HG02571 (cell line): ENCODE measurements around the gene SIRT5.

Source experiments
- ATAC-seq: cut with Tn5 transposase; IDR thresholded peaks from one replicate; pipeline ENCODE4 v1.9.1; 2021; ENCODE audit warnings: mild to moderate bottlenecking, moderate library complexity; ENCODE audit not compliant: unreplicated experiment

The SIRT5 gene

DNA sequence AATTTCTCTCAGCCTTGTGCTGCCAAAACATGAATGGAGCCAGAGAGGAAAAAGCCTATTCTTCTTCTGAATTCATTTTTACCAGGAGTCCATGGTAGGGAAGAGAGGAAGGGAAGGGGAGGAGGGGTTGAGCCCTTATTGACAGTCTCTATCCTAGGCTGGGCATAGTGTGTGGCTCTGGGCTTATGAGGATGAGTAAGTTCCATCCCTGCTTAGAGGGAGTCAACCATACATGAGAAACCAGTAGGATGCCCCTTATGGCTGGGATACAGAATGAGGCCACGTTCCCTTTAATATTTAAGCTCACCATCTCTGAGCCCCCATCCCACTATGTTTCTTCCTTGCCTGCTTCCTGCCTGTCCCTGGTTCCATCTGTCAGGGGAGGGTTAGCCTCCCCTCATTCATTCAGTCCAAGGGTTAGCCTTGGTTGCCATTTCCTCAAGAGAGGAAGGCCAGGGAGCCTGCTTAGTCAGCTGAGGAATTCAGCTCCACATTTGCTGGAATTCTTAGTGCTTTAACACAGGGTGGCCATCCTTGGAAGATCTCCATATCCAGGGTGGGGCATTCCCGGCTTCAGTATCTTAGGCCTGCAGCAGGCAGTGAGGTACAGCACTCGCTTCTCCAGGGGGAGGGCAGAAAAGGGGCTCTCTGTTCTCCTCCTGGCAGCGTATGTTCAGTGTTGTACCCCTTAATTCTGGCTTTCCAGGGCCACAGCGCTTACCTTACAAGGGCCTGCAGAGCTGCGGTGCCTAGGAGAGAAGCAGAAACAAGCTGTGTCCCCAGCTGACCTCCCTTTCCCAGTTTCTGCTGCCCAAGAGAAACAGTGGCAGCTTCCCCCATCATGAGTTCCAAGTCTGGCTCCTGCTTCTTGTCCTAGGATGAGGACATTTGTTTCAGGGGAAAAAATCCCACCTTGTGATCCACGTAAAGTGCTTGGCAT is 12.5 kb downstream of the SIRT5 start:
- ATAC-seq = no peak

DNA sequence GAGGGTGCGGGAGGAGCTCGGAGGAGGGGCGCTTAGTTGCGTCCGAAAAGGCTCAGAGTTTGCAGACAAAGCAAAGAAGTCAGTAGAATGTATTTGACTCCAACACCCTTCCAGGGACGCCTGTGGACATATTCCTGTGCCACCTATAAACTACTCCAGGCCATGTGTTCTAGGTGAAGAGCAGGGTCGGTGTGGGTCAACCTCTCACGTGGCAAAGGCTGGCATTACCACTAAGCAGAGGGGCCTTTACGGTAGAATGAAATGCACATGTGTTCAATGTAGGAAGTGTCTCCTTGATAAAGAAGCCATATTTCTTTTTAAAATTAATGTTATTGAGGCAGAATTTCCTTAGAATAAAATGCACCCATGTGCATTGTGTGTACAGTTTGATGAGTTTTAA is 15.4 kb downstream of the SIRT5 start:
- no peak for ATAC-seq

DNA sequence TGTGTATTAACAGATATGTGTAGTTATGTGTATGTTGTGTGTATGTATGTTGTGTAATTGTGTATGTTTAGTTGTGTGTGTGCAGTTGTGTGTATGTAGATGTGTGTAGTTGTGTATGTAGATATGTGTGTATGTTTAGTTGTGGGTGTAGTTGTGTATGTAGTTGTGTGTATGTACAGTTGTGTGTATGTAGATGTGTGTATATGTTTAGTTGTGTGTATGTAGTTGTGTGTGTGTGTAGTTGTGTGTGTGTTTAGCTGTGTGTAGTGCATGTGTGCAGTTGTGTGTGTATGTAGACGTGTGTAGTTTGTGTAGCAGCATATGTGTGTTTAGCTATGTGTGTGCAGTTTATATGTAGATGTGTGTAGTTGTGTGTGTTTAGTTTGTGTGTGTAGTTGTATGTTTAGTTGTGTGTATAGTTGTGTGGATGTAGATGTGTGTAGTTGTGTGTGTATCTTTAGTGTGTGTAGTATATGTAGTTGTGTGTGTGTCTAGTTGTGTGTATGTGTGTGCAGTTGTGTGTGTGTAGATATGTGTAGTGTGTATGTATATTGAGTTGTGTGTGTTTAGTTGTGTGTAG is 16.3 kb downstream of the SIRT5 start:
- no peak for ATAC-seq

DNA sequence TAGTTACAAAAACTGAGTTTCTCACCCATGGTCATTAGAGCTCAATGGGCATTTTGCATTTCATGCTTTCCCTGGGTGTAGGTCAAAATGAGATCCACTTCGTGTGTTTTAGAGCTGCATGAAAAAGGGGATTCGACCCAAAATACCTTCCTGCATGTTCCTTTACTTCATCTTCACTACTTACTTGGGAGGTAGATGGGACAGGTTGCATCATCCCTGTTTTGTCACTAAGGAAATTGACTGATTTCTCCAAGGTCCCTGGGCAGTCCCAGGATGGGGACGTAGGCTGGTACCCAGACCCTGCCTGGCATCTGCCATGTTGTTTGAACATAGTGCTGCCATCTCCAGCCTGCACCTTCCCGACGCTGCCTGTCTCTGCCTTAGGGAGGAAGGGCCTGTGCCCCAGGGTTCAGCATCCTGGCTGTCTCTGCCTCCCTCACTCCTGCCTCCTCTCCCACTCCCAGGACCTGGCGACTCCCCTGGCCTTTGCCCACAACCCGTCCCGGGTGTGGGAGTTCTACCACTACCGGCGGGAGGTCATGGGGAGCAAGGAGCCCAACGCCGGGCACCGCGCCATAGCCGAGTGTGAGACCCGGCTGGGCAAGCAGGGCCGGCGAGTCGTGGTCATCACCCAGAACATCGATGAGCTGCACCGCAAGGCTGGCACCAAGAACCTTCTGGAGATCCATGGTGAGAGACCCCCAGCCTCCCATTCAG is 17.0 kb downstream of the SIRT5 start:
- ATAC-seq = no peak

DNA sequence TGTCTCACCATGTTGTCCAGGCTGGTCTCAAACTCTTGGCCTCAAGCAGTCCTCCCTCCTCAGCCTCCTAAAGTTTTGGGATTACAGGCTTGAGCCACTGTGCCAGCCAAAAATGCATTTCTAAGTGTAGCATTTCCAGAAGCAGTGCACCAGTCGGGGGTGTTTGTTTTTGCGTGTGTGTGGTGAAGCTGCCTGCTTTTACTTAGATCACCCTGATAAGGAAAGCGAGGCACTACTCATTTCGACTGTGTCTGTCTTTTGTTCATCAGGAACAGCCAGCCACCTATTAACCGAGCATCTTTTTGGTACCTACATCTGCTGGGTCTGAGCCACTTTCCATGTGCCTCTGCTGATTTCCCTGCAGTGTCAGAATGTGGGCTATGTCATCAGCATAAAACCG is 18.7 kb downstream of the SIRT5 start:
- ATAC-seq = no peak

DNA sequence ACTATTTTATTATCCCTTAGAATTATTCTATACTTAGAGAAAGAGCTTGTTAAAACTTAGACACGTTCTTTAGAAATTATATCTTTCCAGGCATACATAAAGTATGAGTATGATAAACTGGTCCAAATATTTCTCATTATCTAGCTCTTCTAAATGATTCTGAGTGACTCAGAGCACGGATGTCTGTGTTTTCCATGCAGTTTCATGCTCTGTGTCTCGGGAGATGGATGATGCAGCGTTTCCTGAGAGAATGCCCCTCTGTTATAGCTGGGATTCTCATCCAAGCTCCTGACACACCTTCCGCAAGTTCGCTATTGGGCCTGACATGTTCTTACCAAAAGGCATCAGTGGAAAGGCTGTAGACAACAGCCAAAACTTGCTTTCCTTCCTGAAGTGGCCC is 19.3 kb downstream of the SIRT5 start:
- ATAC-seq = no peak

DNA sequence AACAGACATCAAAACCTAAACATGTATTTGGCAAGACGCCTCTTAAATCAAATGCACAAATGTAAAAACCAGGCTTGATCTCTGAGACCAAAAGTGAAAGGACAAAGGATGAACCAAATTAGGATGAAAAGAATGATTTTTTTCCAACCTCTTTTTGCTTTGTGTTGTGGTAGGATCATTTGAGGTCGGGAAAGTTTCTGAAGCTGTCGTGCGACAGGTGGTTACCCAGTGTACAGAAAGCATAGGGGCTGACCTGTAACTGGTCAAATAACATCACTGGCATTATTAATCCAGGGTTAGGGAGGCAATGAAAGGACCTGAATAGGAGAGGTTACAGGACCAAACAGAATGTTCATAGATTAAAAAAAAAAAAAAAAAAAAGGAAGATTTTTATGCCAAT is 22.7 kb downstream of the SIRT5 start:
- no peak for ATAC-seq

DNA sequence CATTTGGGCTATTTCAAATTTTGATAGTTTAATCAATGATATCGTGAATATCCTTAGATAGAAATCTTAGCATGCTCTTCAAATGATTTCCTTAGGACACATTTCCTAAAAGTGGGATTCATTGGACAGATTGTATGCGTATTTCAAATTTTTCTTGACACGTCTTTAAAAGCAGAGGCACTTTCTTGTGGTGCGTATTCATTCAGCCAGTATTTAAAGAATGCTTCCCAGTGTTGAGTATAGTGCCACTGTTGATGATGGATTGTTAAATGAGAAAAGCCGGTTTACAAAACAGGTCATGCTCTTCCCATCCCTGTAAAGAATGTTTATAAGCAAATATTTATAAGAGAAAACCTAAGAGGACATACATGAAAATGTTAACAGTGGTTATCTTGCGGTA is 25.6 kb downstream of the SIRT5 start:
- no peak for ATAC-seq

DNA sequence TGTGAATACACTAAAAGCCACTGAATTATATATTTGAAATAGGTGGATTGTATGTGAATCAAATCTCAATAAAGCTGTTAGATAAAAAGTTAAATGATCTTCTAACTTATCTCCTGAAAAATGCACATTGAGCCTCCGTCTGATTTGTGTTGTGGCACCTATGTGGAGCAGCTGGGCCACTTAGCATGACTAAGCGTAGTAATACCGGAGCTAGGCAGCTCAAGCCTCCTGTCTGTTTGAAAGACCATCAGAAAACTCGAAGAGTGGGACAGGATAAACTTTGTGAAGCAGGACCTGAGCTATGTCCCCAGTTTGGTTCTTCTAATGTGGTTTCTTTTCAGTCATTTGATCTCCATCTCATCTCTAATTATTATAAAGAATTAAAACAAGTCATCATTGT is 29.7 kb downstream of the SIRT5 start:
- no peak for ATAC-seq

DNA sequence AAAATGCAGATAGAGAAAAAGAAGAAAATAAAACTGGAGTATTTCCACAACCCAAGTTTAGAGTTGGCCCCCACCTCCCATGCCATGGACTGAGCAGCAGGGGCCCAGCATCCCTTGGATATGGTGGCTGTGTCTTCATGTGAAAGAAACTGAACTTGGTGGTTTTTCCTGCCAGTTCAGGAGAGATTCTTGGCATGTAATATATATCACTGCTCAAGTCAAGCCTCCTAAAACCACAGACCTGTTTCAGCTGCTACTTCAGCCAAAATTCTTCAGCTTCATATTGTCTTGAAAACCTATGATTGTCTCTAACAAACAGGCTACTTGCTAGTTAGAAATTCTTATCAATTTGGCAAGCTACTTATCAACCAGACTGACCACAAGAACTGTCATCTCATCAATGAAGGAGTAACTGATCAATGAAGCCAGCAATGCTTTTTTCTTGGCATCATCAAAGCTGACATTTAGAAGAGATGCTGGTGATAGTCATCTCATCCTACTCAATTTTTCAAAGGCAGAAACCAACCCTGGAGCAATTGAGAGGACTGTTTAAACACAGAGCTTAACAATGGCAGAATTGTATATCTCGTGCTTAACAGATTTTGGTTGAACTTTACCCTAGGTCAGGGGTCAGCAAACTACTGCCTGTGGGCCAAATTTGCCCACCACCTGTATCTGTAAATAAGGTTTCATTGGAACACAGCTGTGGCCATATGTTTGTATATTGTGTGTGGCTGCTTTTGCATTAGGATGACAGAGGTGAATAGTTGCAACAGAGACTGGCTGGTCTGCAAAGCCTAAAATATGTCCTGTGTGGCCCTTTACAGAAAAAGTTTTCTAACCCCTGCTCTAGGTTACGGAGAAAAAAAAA is 30.4 kb downstream of the SIRT5 start:
- no peak for ATAC-seq

DNA sequence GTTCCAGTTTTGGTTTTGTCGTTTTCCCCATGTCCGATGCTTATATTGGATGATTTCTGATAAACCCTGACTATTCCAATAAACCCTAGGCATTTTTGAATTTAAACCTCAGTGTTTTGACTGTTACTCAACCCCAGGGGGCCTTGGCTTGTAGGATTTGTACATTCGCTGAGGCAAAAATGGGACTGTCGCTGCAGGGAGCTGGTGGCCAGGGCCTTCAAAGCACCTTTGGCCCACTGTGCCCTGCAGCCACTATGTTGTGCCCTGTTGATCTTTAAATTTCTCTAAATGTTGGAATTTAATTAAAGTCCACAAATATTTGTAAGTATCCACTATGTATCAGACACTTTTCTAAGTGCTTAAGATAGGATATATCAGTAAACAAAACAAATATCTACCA is 31.2 kb downstream of the SIRT5 start:
- no peak for ATAC-seq

DNA sequence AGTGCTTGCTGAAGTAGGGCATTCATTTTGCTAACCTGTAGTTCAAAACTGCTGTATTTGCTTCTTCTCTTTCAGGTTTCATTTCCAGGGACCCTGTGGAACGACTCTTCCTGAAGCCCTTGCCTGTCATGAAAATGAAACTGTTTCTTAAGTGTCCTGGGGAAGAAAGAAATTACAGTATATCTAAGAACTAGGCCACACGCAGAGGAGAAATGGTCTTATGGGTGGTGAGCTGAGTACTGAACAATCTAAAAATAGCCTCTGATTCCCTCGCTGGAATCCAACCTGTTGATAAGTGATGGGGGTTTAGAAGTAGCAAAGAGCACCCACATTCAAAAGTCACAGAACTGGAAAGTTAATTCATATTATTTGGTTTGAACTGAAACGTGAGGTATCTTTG is 37.3 kb downstream of the SIRT5 start:
- no peak for ATAC-seq

DNA sequence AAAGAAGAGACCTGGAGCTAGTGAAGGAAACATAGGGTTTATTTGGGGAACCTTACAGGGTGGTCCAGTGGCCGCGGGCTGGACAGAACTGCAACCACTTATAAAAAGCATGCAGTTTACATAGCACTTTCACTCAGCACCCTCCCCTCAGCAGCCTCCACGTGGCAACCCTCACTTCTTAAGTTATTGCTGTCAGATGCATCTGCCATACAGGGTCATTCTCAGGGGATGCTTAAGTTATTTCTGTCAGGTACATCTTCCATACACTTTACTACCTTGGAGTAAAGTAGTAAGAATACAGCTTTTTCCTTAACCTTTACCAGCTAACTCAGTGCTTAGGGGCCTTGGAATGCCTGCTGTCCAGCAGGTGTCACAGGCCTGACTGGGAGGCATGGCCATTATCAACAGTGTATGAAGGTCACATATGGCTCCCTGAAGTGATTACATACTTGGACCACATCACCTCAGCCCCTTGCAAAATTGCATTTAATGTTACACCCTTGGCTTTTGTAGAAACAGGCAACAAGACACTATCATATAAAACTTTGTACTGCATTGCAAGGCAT is 38.7 kb downstream of the SIRT5 start:
- no peak for ATAC-seq

DNA sequence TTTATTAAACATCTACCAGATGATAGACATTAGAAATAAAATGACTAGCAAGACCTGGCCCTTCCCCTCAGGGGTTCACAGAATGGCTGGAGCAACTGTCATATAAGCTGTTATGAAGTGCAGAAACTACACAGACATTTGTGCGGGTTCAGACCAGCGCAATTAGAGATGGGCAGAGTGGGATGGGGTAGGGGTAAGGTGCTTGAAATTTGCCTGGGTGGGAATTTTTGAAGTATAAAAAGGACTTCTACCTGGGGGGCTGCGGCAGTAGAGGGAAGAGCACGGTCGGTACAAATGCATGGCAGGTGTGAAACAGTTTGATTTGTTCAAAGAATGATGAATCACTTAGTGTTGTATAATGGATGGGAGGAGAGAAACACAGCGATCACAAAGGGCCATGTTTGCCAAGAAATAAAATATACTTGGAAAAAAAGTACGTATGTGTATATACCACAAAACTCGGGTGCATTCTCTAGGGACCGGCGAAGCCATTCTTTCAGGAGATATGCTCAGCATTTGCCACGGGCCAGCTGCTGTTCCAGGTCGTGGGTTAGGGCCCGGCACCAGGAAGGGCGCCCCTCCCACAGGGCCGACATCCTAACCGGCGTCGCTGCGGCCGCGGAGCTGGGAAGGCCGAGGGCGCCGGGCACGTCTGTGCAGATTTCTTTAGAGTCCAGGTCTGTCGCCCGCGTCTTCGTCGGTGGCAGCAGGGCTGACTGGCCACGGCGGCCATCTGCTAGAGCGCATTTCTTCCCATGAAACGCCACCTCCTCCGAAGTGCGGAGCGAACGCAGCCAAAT is 39.9 kb downstream of the SIRT5 start:
- peak; percentile 21 for ATAC-seq

DNA sequence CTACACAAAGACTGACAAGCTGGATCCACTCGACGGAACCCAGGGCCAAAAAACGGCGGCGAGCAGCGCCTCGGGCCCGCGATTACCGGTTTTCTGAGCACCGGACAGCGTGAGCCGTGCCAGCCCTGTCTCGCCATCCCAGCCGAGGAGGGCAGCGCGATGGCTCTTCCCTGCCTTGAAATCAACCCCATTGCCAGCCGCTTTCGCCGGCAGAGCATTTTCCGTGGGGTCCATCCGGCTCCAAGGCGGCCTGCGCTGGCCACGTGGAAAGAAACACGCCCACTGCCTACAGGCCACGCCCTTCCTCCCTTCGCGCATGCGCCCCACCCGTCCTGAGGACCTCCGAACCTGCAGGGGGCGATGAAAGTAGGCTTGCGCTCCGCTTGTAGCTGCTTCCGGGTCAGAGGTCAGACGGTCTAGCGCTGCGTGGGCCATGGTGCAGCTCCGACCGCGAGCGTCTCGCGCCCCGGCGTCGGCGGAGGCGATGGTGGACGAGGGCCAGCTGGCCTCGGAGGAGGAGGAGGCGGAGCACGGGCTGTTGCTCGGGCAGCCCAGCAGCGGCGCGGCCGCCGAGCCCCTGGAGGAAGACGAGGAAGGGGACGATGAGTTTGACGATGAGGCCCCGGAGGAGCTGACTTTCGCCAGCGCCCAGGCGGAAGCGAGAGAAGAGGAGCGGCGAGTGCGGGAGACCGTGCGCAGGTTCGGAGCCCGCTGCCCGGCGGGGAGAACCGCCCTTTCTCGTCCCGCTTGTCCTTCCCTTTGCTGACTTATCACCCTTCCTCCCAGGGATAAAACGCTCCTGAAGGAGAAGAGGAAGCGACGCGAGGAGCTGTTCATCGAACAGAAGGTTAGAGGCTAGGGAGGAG is 40.8 kb downstream of the SIRT5 start, which contains the start of gene NOL7:
Gene NOL7, plus strand, starts transcription at position 410 of the 866 bp plus-strand sequence. Its CDS starts 24 bp downstream, at position 434.
- ATAC-seq = peak; percentile 92

DNA sequence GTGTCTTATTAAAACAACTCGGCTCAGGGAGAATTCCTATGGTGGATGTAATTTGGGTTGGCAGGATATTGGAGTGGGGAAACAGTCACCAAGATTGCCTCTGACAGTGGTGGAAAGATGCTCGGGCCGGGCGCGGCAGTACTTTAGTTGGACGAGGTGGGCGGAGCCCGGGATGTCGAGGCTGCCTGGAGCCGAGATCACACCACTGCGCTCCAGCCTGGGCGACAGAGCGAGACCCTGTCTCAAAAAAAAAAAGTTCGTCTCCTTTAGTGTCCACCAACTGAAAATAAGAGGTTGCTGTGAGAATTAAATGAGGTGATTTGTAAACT is 41.4 kb downstream of the SIRT5 start:
- peak; percentile 16 for ATAC-seq

DNA sequence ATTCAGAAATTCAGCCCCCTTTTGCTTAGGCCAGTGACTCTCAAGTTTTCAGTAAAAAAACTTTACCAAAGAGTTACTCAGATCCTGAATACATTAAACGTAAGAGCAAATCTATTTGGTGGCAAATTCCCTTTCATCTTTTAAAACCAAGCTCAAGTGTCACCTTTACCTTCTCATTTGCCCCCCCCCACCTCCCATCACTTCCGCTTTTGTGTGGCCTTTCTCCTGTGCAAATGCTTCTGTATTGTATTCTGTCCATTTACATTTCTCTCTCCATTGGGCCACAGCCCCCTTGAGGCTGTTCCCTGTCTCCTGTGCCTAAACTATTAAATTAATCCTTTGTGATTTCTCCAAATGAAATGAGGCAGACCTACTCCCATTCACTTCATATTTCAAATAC is 42.7 kb downstream of the SIRT5 start:
- ATAC-seq = no peak

DNA sequence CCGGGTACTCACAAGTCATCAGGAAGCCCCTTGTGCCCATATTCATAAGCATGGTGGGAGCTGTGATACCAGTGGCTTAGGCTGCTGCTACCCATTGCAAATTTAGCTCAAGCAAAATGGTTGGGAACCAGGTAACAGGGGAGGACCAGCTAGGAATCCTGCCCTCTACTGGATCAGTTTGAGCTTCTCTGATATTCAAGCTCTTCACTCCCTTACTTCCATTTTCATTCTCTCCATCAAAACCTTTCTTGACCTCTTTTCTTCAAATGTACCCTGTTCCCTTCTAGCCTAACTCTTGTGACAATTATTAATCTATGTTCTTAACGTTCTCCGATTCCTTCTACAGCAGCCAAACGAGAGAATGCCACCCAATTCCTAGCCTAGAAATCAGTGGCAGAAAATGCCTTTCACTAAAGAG is 50.5 kb downstream of the SIRT5 start:
- no peak for ATAC-seq
